IMR-90 (cell line): ENCODE measurements around the gene C7. TPM values are rescaled to one million over a fixed set of nuclear protein-coding genes. Genes with fewer than 3 reads are reported as not detected.

Source experiments
- ATAC-seq: fragments of 200-7000 bp; cut with Tn5 transposase; 2 replicates; pipeline ENCODE4 v1.9.1; 2020; ENCODE audit warnings: low read depth, mild to moderate bottlenecking, moderate library complexity
- BruUV-seq: library from RNA; stranded (reverse); fragments of 400-500 nt; replicated peaks from 2 replicates; lab custom pipeline; 2021; lab: Mats Ljungman, UMichigan
- CTCF ChIA-PET: fragments of 300-600 bp; formaldehyde crosslinking; extraction: SDS; loops from one replicate; lab custom pipeline; 2021; ENCODE audit warnings: antibody characterized with exemption; lab: Yijun Ruan, JAX
- POLR2A ChIA-PET: fragments of 300-600 bp; sonication (Branson Sonifier 250); formaldehyde crosslinking; loops from one replicate; lab custom pipeline; 2022; ENCODE audit warnings: antibody characterized with exemption; ENCODE audit not compliant: unreplicated experiment; lab: Charles Lee
- DNase-seq: peaks from one replicate; pipeline ENCODE4 v3.0.0; 2013
- H2AFZ ChIP-seq: replicated peaks from 2 replicates; pipeline ENCODE3; 2013; ENCODE audit warnings: low read length, mild to moderate bottlenecking; ENCODE audit not compliant: poor library complexity
- H2AK5ac ChIP-seq: 2 replicates; pipeline ENCODE4 v1.6.1; 2013; ENCODE audit warnings: low read depth, low read length, inconsistent platforms
- H2AK9ac ChIP-seq: replicated peaks from 2 replicates; pipeline ENCODE3; 2013; ENCODE audit warnings: mild to moderate bottlenecking, low read depth, low read length, moderate library complexity; ENCODE audit not compliant: poor library complexity
- H2BK120ac ChIP-seq: 2 replicates; pipeline ENCODE4 v1.6.1; 2013; ENCODE audit warnings: low read depth, low read length, inconsistent platforms
- H2BK15ac ChIP-seq: 3 replicates; pipeline ENCODE4 v1.6.1; 2013; ENCODE audit warnings: low read depth, low read length, inconsistent platforms
- H2BK20ac ChIP-seq: 2 replicates; pipeline ENCODE4 v1.6.1; 2013; ENCODE audit warnings: low read depth, mild to moderate bottlenecking, inconsistent platforms, low read length, moderate library complexity
- H2BK5ac ChIP-seq: 2 replicates; pipeline ENCODE4 v1.6.1; 2013; ENCODE audit warnings: mild to moderate bottlenecking, low read depth, low read length, inconsistent platforms; ENCODE audit not compliant: poor library complexity, severe bottlenecking
- H3K14ac ChIP-seq: replicated peaks from 2 replicates; pipeline ENCODE4 v1.6.1; 2013; ENCODE audit warnings: low read depth, low read length, inconsistent platforms
- H3K18ac ChIP-seq: 2 replicates; pipeline ENCODE4 v1.6.1; 2013; ENCODE audit warnings: low read depth, low read length, control low read depth
- H3K23ac ChIP-seq: 2 replicates; pipeline ENCODE4 v1.6.1; 2013; ENCODE audit warnings: low read depth, low read length, inconsistent platforms
- H3K27ac ChIP-seq: 2 replicates; pipeline ENCODE4 v1.5.1; 2013; ENCODE audit warnings: mild to moderate bottlenecking, control low read depth, low read length; ENCODE audit not compliant: insufficient read depth
- H3K27me3 ChIP-seq: 2 replicates; pipeline ENCODE4 v1.6.1; 2013; ENCODE audit warnings: low read length; ENCODE audit not compliant: control insufficient read depth, insufficient read depth
- H3K36me3 ChIP-seq: 2 replicates; pipeline ENCODE4 v1.6.1; 2013; ENCODE audit warnings: low read length, mixed read lengths; ENCODE audit not compliant: control insufficient read depth, insufficient read depth
- H3K4ac ChIP-seq: 2 replicates; pipeline ENCODE4 v1.6.1; 2013; ENCODE audit warnings: low read depth, low read length, inconsistent platforms
- H3K4me1 ChIP-seq: 2 replicates; pipeline ENCODE4 v1.6.1; 2013; ENCODE audit warnings: low read length, mixed read lengths; ENCODE audit not compliant: control insufficient read depth, insufficient read depth
- H3K4me2 ChIP-seq: 2 replicates; pipeline ENCODE4 v1.6.1; 2013; ENCODE audit warnings: low read depth, mild to moderate bottlenecking, control low read depth, low read length, moderate library complexity
- H3K4me3 ChIP-seq: 2 replicates; pipeline ENCODE4 v1.5.1; 2013; ENCODE audit warnings: low read depth, mild to moderate bottlenecking, control low read depth, low read length, moderate library complexity; ENCODE audit not compliant: insufficient read depth
- H3K56ac ChIP-seq: 2 replicates; pipeline ENCODE4 v1.6.1; 2013; ENCODE audit warnings: low read length, inconsistent platforms; ENCODE audit not compliant: insufficient read depth; ENCODE audit errors: extremely low read depth
- H3K79me1 ChIP-seq, 2 experiments: 2 replicates each; pipeline ENCODE4 v1.6.1; 2013; ENCODE audit warnings: low read length in 2 of 2, inconsistent platforms in 1 of 2, low read depth in 1 of 2
- H3K9ac ChIP-seq: 2 replicates; pipeline ENCODE4 v1.6.1; 2013; ENCODE audit warnings: low read depth, low read length, control low read depth
- H3K9me1 ChIP-seq: 2 replicates; pipeline ENCODE4 v1.6.1; 2013; ENCODE audit warnings: low read length, inconsistent platforms; ENCODE audit not compliant: insufficient read depth
- H3K9me3 ChIP-seq: 2 replicates; pipeline ENCODE4 v1.6.1; 2013; ENCODE audit warnings: low read length; ENCODE audit not compliant: control insufficient read depth, insufficient read depth
- H4K20me1 ChIP-seq: 2 replicates; pipeline ENCODE4 v1.6.1; 2013; ENCODE audit warnings: low read length, inconsistent platforms; ENCODE audit not compliant: insufficient read depth
- H4K5ac ChIP-seq: 2 replicates; pipeline ENCODE4 v1.6.1; 2013; ENCODE audit warnings: mild to moderate bottlenecking, low read depth, low read length, control low read depth
- H4K8ac ChIP-seq, 2 experiments: 2 replicates each; pipeline ENCODE4 v1.6.1; 2013; ENCODE audit warnings: low read depth in 2 of 2, low read length in 2 of 2, control low read depth in 1 of 2, inconsistent platforms in 1 of 2
- H4K91ac ChIP-seq: 2 replicates; pipeline ENCODE4 v1.6.1; 2013; ENCODE audit warnings: low read depth, low read length, inconsistent platforms; ENCODE audit not compliant: insufficient read depth
- NFE2L2 ChIP-seq: fragments of 150-350 bp; IDR thresholded peaks from 2 replicates; pipeline ENCODE4 v1.6.1; 2016; ENCODE audit warnings: low read depth, mild to moderate bottlenecking, low read length
- POLR2A ChIP-seq: IDR thresholded peaks from 2 replicates; pipeline ENCODE4 v1.6.1; 2012; ENCODE audit warnings: mild to moderate bottlenecking, low read depth, low read length
- RAD21 ChIP-seq: IDR thresholded peaks from 2 replicates; pipeline ENCODE4 v1.6.1; 2012; ENCODE audit warnings: low read length, improper control_type of control experiment
- RFX5 ChIP-seq: IDR thresholded peaks from 2 replicates; pipeline ENCODE4 v1.8.0; 2012; ENCODE audit warnings: low read depth, mild to moderate bottlenecking, low read length, moderate library complexity
- WGBS, 2 experiments: methylation state at CpG; one replicate each; pipeline versions ENCODE4 v1.1.5 to v1.1.7; 2013; ENCODE audit warnings: missing lambda C conversion rate in 2 of 2; ENCODE audit not compliant: insufficient read length in 1 of 2; ENCODE audit errors: extremely low coverage in 2 of 2; 5-methylcytosine and 5-hydroxymethylcytosine counted together
- dilution Hi-C: fragments of 300-500 bp; cut with HindIII; formaldehyde crosslinking; loops from one replicate; pipeline ENCODE4 v1.14.3; 2018; ENCODE audit warnings: low sequenced_read_pairs; ENCODE audit not compliant: unreplicated experiment
- in situ Hi-C: fragments of 300-500 bp; cut with MboI; formaldehyde crosslinking; loops from 3 replicates; pipeline ENCODE4 v1.14.3; 2019; ENCODE audit warnings: low sequenced_read_pairs, inconsistent platforms, mixed read lengths
- intact Hi-C: fragments of 100-400 bp; cut with micrococcal nuclease; formaldehyde crosslinking; loops from 2 replicates; pipeline ENCODE4 v1.10.0; 2022
- polyA plus RNA-seq, 3 experiments: library from polyadenylated mRNA; depleted of rRNA; stranded (reverse); fragments of >200 nt; gene quantifications; 2 replicates each; pipeline ENCODE4 v1.2.3, GENCODE V29; 2012; ENCODE audit warnings: low replicate concordance in 1 of 3
- total RNA-seq: library from RNA; depleted of rRNA; stranded (reverse); fragments of >200 nt; gene quantifications from 2 replicates; pipeline ENCODE4 v1.2.3, GENCODE V29; 2012

The C7 gene
- total and polyA plus RNA-seq, 2 of the 4 experiments (the other 2 are of a cell fraction) = 0.54 to 1.8 TPM

DNA sequence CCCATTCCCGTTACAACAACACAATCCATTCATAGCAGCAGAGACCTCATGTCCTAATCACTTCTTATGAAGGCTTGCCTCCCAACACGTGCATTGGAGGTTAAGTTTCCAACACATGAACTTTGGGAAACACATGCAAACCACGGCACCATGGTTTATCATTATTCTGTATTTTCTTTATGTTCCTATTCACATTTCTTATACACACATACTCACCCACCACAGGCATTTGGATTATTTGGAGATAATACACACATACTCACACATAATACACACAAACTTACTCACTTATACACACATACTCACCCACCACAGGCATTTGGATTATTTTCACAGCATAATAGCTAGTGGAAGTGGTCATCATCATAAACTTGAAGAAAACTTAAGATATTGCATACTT, 75.6 kb downstream of the C7 start (continued):
- no peak for TF ChIP-seq NFE2L2

DNA sequence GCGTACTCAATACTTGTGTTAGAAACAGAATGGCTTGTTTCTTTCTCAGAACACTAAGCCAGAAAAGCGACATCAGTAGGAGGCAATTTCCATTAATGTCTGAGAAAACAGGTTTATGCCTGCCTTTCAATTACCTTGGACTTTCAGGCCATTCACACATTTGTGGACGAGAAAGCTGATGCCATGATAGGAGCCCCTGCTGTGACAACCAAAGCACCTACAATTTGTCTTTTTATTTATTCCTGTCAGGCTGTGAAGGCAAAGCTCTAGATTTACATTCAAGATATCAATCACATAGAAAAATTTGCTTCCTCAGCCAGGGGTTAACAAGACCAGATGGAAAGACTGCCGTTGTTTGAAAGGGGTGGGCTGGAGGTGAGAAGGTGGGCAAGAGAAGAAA, 76.2 kb downstream of the C7 start:
- Histone ChIP-seq H4K91ac (peak overlapping the region; percentile 91), H2AFZ (no peak overlapping the region), H3K4me2 (no peak overlapping the region), H2BK120ac (peak overlapping the region; percentile 94), H3K27ac (peak overlapping the region; percentile 57), H3K4ac (peak overlapping the region; percentile 89), H3K14ac (peak overlapping the region; percentile 71), H3K23ac (peak overlapping the region; percentile 14; the same call in 1 of the 2 replicates), H3K79me1 (no peaks in the 10 kb centered on the region), H2AK9ac (no peak overlapping the region), H3K36me3 (no peaks in the 10 kb centered on the region), H4K8ac (peak overlapping the region; percentile 74 to 80), H2BK5ac (peak overlapping the region; percentile 96), H2BK15ac (peak overlapping the region; percentile 74; the same call in 2 of the 3 replicates), H3K56ac (peak overlapping the region; percentile 19), H2BK20ac (peak overlapping the region; percentile 86), H2AK5ac (peak overlapping the region; percentile 80; the same call in 1 of the 2 replicates), H3K9ac (no peak overlapping the region), H4K5ac (peak overlapping the region; percentile 95; the same call in 1 of the 2 replicates), H3K4me1 (peaks cover 22% of the 10 kb centered on the region), H3K27me3 (no peaks in the 10 kb centered on the region), H3K9me1 (peaks cover 11% of the 10 kb centered on the region), H3K9me3 (peaks cover 2% of the 10 kb centered on the region; the same call in 1 of the 2 replicates), H3K18ac (peak overlapping the region; percentile 99), H3K4me3 (no peak overlapping the region), H4K20me1 (no peaks in the 10 kb centered on the region)
- intact Hi-C loops (loop anchor here (10.0 kb wide), 1 partner anchor 269 kb away; no protein-coding TSS in a partner anchor), in situ Hi-C loops (no loop called here), dilution Hi-C loops (no loop called here)
- CTCF ChIA-PET = interaction anchor here (1.4 kb wide), 1 partner anchor 81 kb away, joined by 4 read pairs; no protein-coding TSS in a partner anchor
- no CpG with 5 or more reads among the region's 4 CpGs for WGBS, 2 experiments
- POLR2A ChIA-PET = no interaction called here
- DNase-seq = no peak
- TF ChIP-seq POLR2A = no peak
- TF ChIP-seq RAD21 = no peak
- no peak for TF ChIP-seq RFX5
- no peak for ATAC-seq
- no TSS peak for BruUV-seq
